Hepatocyte (in vitro differentiated cells): ENCODE results near the gene WASHC4.

Source experiments
- CTCF ChIP-seq: fragments of 200-600 bp; sonication (generic); IDR thresholded peaks from 2 replicates; pipeline ENCODE4 v1.5.1; 2016; ENCODE audit warnings: antibody characterized with exemption, mild to moderate bottlenecking; ENCODE audit not compliant: poor library complexity
- EZH2 ChIP-seq: fragments of 200-600 bp; sonication (generic); IDR thresholded peaks from 2 replicates; pipeline ENCODE4 v1.6.1; 2016; ENCODE audit warnings: antibody characterized with exemption, mild to moderate bottlenecking, borderline replicate concordance
- EZH2phosphoT487 ChIP-seq: fragments of 200-600 bp; sonication (generic); IDR thresholded peaks from one replicate; pipeline ENCODE4 v1.6.1; 2018; ENCODE audit warnings: antibody characterized with exemption, mild to moderate bottlenecking, low read depth, moderate library complexity; ENCODE audit not compliant: unreplicated experiment, severe bottlenecking

GRCh38 chr12:105077435-105077834 lies 30.1 kb upstream of the WASHC4 start:
- no peak for TF ChIP-seq EZH2
- TF ChIP-seq CTCF, result no peak
- TF ChIP-seq EZH2phosphoT487, result no peak
